CD4-positive, CD25-positive, alpha-beta regulatory T cell (primary cell): ENCODE measurements around the gene MAPKAP1. TPM values are rescaled to one million over a fixed set of nuclear protein-coding genes. Genes with fewer than 3 reads are reported as not detected.

Experiments
- ATAC-seq, 2 donors: fragments of 150-1000 bp; cut with Tn5 transposase; one replicate each; pipeline ENCODE4 v1.10.0; 2021; ENCODE audit warnings: low read depth in 2 of 2, moderate number of reproducible peaks in 2 of 2, moderate library complexity in 1 of 2
- DNase-seq, 3 donors: peaks; one replicate each; pipeline versions ENCODE4 v3.0.0 to v3.0.0-alpha.2; 2012 to 2022; ENCODE audit warnings: mixed read lengths in 1 of 3
- H3K27ac ChIP-seq: one replicate; pipeline ENCODE4 v1.7.0; 2013; ENCODE audit warnings: mild to moderate bottlenecking, low read length; ENCODE audit not compliant: insufficient read depth, poor library complexity, severe bottlenecking
- H3K27me3 ChIP-seq: one replicate; pipeline ENCODE4 v1.7.0; 2013; ENCODE audit warnings: low read length; ENCODE audit not compliant: control insufficient read depth, insufficient read depth
- H3K36me3 ChIP-seq: one replicate; pipeline ENCODE4 v1.7.0; 2013; ENCODE audit warnings: mild to moderate bottlenecking, low read length, moderate library complexity; ENCODE audit not compliant: control insufficient read depth, insufficient read depth
- H3K4me1 ChIP-seq: 2 replicates; pipeline ENCODE4 v1.7.0; 2013; ENCODE audit warnings: mild to moderate bottlenecking, low read length; ENCODE audit not compliant: insufficient read depth, control insufficient read depth, poor library complexity, severe bottlenecking
- H3K4me3 ChIP-seq: one replicate; pipeline ENCODE4 v1.7.0; 2013; ENCODE audit warnings: low read depth, mild to moderate bottlenecking, low read length, moderate library complexity
- H3K9me3 ChIP-seq, 2 experiments: 1 replicate in 1 of 2; 2 replicates in 1 of 2; pipeline ENCODE4 v1.7.0; 2013; ENCODE audit warnings: low read length in 2 of 2, mild to moderate bottlenecking in 1 of 2, moderate library complexity in 1 of 2; ENCODE audit not compliant: control insufficient read depth in 2 of 2
- H3K27ac Mint-ChIP-seq, 3 donors: one replicate each; pipeline ENCODE4 v1.8.0; 2020 to 2022; ENCODE audit warnings: mild to moderate bottlenecking in 3 of 3, mixed read lengths in 3 of 3, moderate library complexity in 2 of 3
- H3K27me3 Mint-ChIP-seq: one replicate; pipeline ENCODE4 v1.8.0; 2022; ENCODE audit warnings: mild to moderate bottlenecking, mixed read lengths
- H3K36me3 Mint-ChIP-seq: one replicate; pipeline ENCODE4 v1.8.0; 2020; ENCODE audit warnings: mixed read lengths
- H3K4me1 Mint-ChIP-seq, 4 donors: one replicate each; pipeline ENCODE4 v1.8.0; 2020 to 2022; ENCODE audit warnings: mixed read lengths in 4 of 4, mild to moderate bottlenecking in 1 of 4
- H3K4me3 Mint-ChIP-seq, 4 donors: one replicate each; pipeline ENCODE4 v1.8.0; 2020 to 2022; ENCODE audit warnings: mild to moderate bottlenecking in 4 of 4, mixed read lengths in 4 of 4, moderate library complexity in 3 of 4
- H3K9me3 Mint-ChIP-seq, 7 donors: one replicate each; pipeline ENCODE4 v1.8.0; 2020 to 2022; ENCODE audit warnings: mixed read lengths in 7 of 7, mild to moderate bottlenecking in 3 of 7, moderate library complexity in 2 of 7
- polyA plus RNA-seq, 4 donors: library from polyadenylated mRNA; unstranded; fragments of 300-500 nt; fragmentation: Illumina TruSeq; gene quantifications; one replicate each; pipeline ENCODE4 v1.2.3, GENCODE V29; 2021
- total RNA-seq: library from RNA; stranded (reverse); gene quantifications from one replicate; pipeline ENCODE4 v1.2.3, GENCODE V29; 2022

MAPKAP1 gene
- total and polyA plus RNA-seq, 5 donors from 2014 or later = 40.8 to 53.2 (median 47.3) TPM

DNA sequence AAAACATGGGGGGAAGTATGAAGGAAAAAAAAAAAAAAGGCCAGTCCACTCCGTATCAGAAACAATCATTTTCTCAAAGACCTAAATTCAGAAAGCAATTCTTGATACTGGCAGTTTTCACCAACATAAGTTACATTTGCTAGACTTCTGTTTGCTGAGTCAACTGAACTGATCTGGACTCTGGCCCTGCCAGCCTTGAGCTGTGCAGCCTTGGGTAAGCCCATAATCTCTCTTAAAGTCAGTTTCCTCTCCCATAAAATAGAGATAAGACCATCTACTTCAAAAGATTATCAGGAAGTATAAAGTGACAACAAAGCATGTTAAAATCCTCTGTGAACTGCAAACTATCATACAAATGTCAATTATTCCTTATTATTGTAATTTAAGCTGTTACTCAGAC lies 106.8 kb downstream of the MAPKAP1 start:
- Mint-ChIP-seq H3K36me3 (peaks cover 17% of the 10 kb centered on the region), H3K27ac (peak overlapping the region in 1 of 3 donors; percentile 54), H3K4me3 (no peak overlapping the region), H3K27me3 (no peaks in the 10 kb centered on the region), H3K4me1 (peaks cover 14 to 36% (median 20%) of the 10 kb centered on the region in 4 donors), H3K9me3 (no peaks in the 10 kb centered on the region)
- no peaks in the 10 kb centered on the region for H3K9me3 ChIP-seq
- H3K4me3 ChIP-seq = no peak overlapping the region
- DNase-seq (no peak), ATAC-seq (no peak)
- H3K36me3 ChIP-seq = no peaks in the 10 kb centered on the region
- H3K27me3 ChIP-seq = no peaks in the 10 kb centered on the region
- H3K4me1 ChIP-seq = no peaks in the 10 kb centered on the region
- H3K27ac ChIP-seq = no peak overlapping the region

GRCh38 chr9:125594223-125594610 lies 112.8 kb downstream of the MAPKAP1 start:
- no peaks in the 10 kb centered on the region for H3K9me3 ChIP-seq
- H3K4me3 Mint-ChIP-seq = no peak overlapping the region
- H3K27me3 Mint-ChIP-seq = no peaks in the 10 kb centered on the region
- ATAC-seq = no peak
- H3K36me3 ChIP-seq = no peaks in the 10 kb centered on the region
- H3K27me3 ChIP-seq = no peaks in the 10 kb centered on the region
- DNase-seq = no peak
- H3K4me3 ChIP-seq = no peak overlapping the region
- peaks cover 12 to 27% (median 21%) of the 10 kb centered on the region in 4 donors for H3K4me1 Mint-ChIP-seq
- H3K9me3 Mint-ChIP-seq = no peaks in the 10 kb centered on the region
- peaks cover 20% of the 10 kb centered on the region for H3K36me3 Mint-ChIP-seq
- H3K27ac ChIP-seq = no peak overlapping the region
- no peaks in the 10 kb centered on the region for H3K4me1 ChIP-seq
- H3K27ac Mint-ChIP-seq = peak overlapping the region in 2 of 3 donors; percentile 27 to 66

DNA sequence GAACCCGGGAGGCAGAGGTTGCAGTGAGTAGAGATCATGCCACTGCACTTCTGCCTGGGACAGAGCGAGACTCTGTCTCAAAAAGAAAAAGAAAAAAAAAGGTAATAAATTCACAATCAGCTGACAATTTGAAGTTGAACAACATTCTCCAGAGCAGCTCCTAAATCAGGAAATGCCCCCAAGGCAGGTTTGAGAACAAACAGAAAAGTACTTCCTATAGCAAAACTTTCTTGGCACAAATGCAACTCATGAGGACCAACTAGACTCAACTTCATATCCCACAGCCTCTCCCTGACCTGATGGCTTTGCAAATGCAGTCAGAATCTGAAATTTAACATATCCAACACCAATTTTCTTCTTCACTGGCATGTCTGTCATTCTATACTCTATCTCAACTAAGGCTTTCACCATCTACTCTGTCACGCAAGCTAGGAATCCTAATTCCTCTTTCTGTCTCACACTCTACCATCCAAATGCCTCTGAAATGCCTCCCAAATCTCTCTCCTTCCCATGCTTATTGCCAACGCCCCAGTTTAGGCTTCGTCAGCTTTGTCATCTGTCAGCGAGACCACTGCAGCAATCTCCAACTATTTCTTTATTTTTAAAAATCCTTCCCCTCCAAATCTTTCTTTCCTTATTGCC lies 113.3 kb downstream of the MAPKAP1 start:
- Histone ChIP-seq H3K4me3 (no peak overlapping the region), H3K36me3 (no peaks in the 10 kb centered on the region), H3K4me1 (no peaks in the 10 kb centered on the region), H3K27me3 (no peaks in the 10 kb centered on the region), H3K9me3 (no peaks in the 10 kb centered on the region), H3K27ac (no peak overlapping the region)
- Mint-ChIP-seq H3K27me3 (no peaks in the 10 kb centered on the region), H3K4me1 (peaks cover 10 to 27% (median 21%) of the 10 kb centered on the region in 4 donors), H3K36me3 (peaks cover 20% of the 10 kb centered on the region), H3K4me3 (no peak overlapping the region), H3K9me3 (no peaks in the 10 kb centered on the region), H3K27ac (peak overlapping the region; percentile 27 to 86 (median 66))
- DNase-seq (no peak), ATAC-seq (no peak)

DNA sequence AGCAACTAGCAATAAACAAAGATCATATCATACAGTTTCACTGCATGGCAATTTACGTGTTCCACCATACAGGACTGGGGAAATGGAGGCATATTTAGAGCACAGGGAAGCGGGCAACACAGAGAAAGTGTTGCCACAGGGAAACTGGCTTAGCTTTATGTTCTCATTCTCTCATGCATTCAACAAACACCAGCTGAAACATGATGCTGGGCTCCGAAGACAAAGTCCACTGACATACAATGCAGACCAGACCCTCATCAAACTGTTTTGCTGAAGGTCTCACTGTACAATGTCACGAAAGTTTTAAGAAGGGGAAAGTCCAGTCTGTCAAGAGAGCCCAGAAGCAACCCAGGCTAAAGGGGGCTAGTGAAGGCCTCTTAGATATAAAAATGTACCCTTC lies 115.1 kb downstream of the MAPKAP1 start:
- no peak overlapping the region for H3K27ac ChIP-seq
- H3K27ac Mint-ChIP-seq = no peak overlapping the region
- H3K36me3 ChIP-seq = no peaks in the 10 kb centered on the region
- peaks cover 11 to 29% (median 23%) of the 10 kb centered on the region in 4 donors for H3K4me1 Mint-ChIP-seq
- H3K4me3 Mint-ChIP-seq = no peak overlapping the region
- H3K4me3 ChIP-seq = no peak overlapping the region
- H3K36me3 Mint-ChIP-seq = peaks cover 14% of the 10 kb centered on the region
- H3K4me1 ChIP-seq = no peaks in the 10 kb centered on the region
- no peaks in the 10 kb centered on the region for H3K9me3 ChIP-seq
- DNase-seq = no peak
- H3K9me3 Mint-ChIP-seq = no peaks in the 10 kb centered on the region
- no peaks in the 10 kb centered on the region for H3K27me3 ChIP-seq
- no peak for ATAC-seq
- no peaks in the 10 kb centered on the region for H3K27me3 Mint-ChIP-seq

DNA sequence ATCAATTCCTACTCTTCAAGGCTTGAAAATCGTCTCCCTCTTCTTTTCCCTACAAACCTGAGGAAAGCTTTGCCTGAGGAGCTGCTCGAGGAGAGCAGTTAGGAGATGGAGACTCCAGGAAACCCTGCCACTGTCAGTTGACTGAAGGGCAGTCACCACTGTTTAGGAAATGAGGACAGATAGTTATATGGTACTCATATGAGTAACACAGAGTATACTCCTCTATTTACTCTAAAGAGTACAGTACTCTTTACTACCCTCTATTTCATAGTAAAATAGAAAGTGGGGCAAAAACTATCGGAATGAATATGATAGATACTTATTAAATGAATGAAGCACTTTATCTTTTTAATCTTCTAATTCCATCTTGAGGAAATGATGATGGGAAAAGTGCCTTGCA lies 115.8 kb downstream of the MAPKAP1 start:
- Mint-ChIP-seq H3K27me3 (no peaks in the 10 kb centered on the region), H3K9me3 (no peaks in the 10 kb centered on the region), H3K27ac (peak overlapping the region in 1 of 3 donors; percentile 52), H3K4me1 (peaks cover 15 to 34% (median 25%) of the 10 kb centered on the region in 4 donors), H3K36me3 (peaks cover 17% of the 10 kb centered on the region), H3K4me3 (no peak overlapping the region)
- Histone ChIP-seq H3K27me3 (no peaks in the 10 kb centered on the region), H3K4me3 (no peak overlapping the region), H3K27ac (no peak overlapping the region), H3K4me1 (no peaks in the 10 kb centered on the region), H3K36me3 (no peaks in the 10 kb centered on the region), H3K9me3 (no peaks in the 10 kb centered on the region)
- DNase-seq = no peak
- ATAC-seq = no peak

- Mint-ChIP-seq H3K27ac (no peak overlapping the region), H3K4me1 (peaks cover 15 to 26% (median 20%) of the 10 kb centered on the region in 4 donors), H3K4me3 (no peak overlapping the region), H3K36me3 (peaks cover 20% of the 10 kb centered on the region), H3K27me3 (no peaks in the 10 kb centered on the region), H3K9me3 (no peaks in the 10 kb centered on the region)
- Histone ChIP-seq H3K27ac (no peak overlapping the region), H3K36me3 (peaks cover 10% of the 10 kb centered on the region), H3K9me3 (no peaks in the 10 kb centered on the region), H3K4me1 (no peaks in the 10 kb centered on the region), H3K4me3 (no peak overlapping the region), H3K27me3 (no peaks in the 10 kb centered on the region)
- DNase-seq (no peak), ATAC-seq (no peak)
Measured at GRCh38 chr9:125589287-125589686, 117.7 kb downstream of the MAPKAP1 start.

GRCh38 chr9:125587819-125588460 lies 119.1 kb downstream of the MAPKAP1 start:
- Mint-ChIP-seq H3K4me3 (no peak overlapping the region), H3K36me3 (peaks cover 20% of the 10 kb centered on the region), H3K9me3 (no peaks in the 10 kb centered on the region), H3K27me3 (no peaks in the 10 kb centered on the region), H3K4me1 (peaks cover 11 to 21% (median 17%) of the 10 kb centered on the region in 4 donors), H3K27ac (no peak overlapping the region)
- H3K4me3 ChIP-seq = no peak overlapping the region
- ATAC-seq (no peak), DNase-seq (no peak)
- no peaks in the 10 kb centered on the region for H3K27me3 ChIP-seq
- H3K27ac ChIP-seq = no peak overlapping the region
- H3K9me3 ChIP-seq = no peaks in the 10 kb centered on the region
- no peaks in the 10 kb centered on the region for H3K4me1 ChIP-seq
- peaks cover 17% of the 10 kb centered on the region for H3K36me3 ChIP-seq

GRCh38 chr9:125586172-125586511 lies 120.9 kb downstream of the MAPKAP1 start:
- no peak overlapping the region for H3K4me3 ChIP-seq
- DNase-seq (no peak), ATAC-seq (no peak)
- Mint-ChIP-seq H3K27ac (peak overlapping the region in 2 of 3 donors; percentile 4 to 37), H3K9me3 (peaks cover 0 to 2% (median 0%) of the 10 kb centered on the region in 7 donors), H3K36me3 (peaks cover 31% of the 10 kb centered on the region), H3K27me3 (no peaks in the 10 kb centered on the region), H3K4me3 (no peak overlapping the region), H3K4me1 (peaks cover 8 to 22% (median 16%) of the 10 kb centered on the region in 4 donors)
- no peaks in the 10 kb centered on the region for H3K4me1 ChIP-seq
- H3K27me3 ChIP-seq = no peaks in the 10 kb centered on the region
- no peaks in the 10 kb centered on the region for H3K9me3 ChIP-seq
- no peak overlapping the region for H3K27ac ChIP-seq
- H3K36me3 ChIP-seq = peaks cover 26% of the 10 kb centered on the region
